ENCODE measurements around the gene GPR137.
A peak's percentile ranks its signal among the peaks of the same experiment; 100 is the strongest.
"Not testable (repeated sequence)": the region's sequence is repeated elsewhere in the genome, so short reads cannot be mapped to it uniquely, and the experiment has no call there.

The GPR137 gene

GRCh38 chr11:64313491-64314145, 28.0 kb downstream of the GPR137 start:
- Histone ChIP-seq H3K9ac (ENCODE audit: low read depth in 1 of 2, low read length in 2 of 2) (peak overlapping the region in 1 of 2 donors; percentile 43), H3K27me3 (ENCODE audit: control insufficient read depth in 1 of 2, insufficient read depth in 2 of 2, low read length in 2 of 2) (no peaks in the 10 kb centered on the region), H3K27ac (ENCODE audit: low read depth, low read length) (peak overlapping the region; percentile 20), H3K4me1 (ENCODE audit: control insufficient read depth in 1 of 2, insufficient read depth in 2 of 2, low read length in 2 of 2) (peaks cover 22 to 37% of the 10 kb centered on the region in 2 donors), H3K36me3 (ENCODE audit: control insufficient read depth in 1 of 2, insufficient read depth in 2 of 2, low read length in 2 of 2) (peaks cover 30 to 41% of the 10 kb centered on the region in 2 donors), H3K4me3 (ENCODE audit: low read depth in 1 of 2, low read length in 2 of 2) (no peak overlapping the region), H3K9me3 (ENCODE audit: control insufficient read depth in 1 of 2, low read length in 2 of 2) (no peaks in the 10 kb centered on the region)

DNA sequence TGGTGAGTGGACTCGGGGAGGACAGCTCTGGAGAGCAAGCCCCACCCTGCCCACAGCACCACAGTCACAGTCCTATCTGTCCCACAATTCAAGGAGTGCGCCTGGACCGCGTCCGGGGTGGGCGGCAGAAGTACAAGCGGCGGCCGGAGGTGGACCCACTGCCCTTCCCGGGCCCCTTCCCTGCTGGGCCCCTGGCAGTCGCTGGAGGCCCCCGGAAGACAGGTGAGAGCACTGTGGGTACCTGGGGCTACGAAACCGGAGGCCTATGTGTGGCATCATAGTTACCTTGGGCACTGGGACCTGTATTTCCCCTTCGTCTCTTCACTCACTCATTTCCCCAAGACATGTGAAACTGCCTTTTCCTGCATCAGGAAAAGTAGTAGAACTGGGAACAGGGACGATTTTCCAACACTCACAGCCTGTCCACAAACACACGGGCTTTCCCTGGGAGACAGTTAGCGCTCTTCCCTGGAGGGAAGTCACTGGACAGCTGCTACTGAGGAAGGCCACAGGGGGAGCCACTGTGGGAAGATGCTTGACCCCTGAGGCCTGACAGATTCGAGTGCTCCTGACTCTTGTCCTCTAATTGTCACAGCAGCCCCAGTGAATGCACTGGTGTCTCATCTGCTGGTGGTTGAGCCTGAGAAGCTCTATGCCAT, 28.6 kb downstream of the GPR137 start:
- Histone ChIP-seq H3K9ac (ENCODE audit: low read depth in 1 of 2, low read length in 2 of 2) (no peak overlapping the region), H3K36me3 (ENCODE audit: control insufficient read depth in 1 of 2, insufficient read depth in 2 of 2, low read length in 2 of 2) (peaks cover 30 to 41% of the 10 kb centered on the region in 2 donors), H3K4me1 (ENCODE audit: control insufficient read depth in 1 of 2, insufficient read depth in 2 of 2, low read length in 2 of 2) (peaks cover 28 to 43% of the 10 kb centered on the region in 2 donors), H3K27ac (ENCODE audit: low read depth, low read length) (peak overlapping the region; percentile 20), H3K4me3 (ENCODE audit: low read depth in 1 of 2, low read length in 2 of 2) (no peak overlapping the region), H3K9me3 (ENCODE audit: control insufficient read depth in 1 of 2, low read length in 2 of 2) (no peaks in the 10 kb centered on the region), H3K27me3 (ENCODE audit: control insufficient read depth in 1 of 2, insufficient read depth in 2 of 2, low read length in 2 of 2) (no peaks in the 10 kb centered on the region)

GRCh38 chr11:64314805-64315561, 29.3 kb downstream of the GPR137 start:
- Histone ChIP-seq H3K9ac (ENCODE audit: low read depth in 1 of 2, low read length in 2 of 2) (no peak overlapping the region), H3K27me3 (ENCODE audit: control insufficient read depth in 1 of 2, insufficient read depth in 2 of 2, low read length in 2 of 2) (no peaks in the 10 kb centered on the region), H3K27ac (ENCODE audit: low read depth, low read length) (no peak overlapping the region), H3K36me3 (ENCODE audit: control insufficient read depth in 1 of 2, insufficient read depth in 2 of 2, low read length in 2 of 2) (peaks cover 30 to 41% of the 10 kb centered on the region in 2 donors), H3K9me3 (ENCODE audit: control insufficient read depth in 1 of 2, low read length in 2 of 2) (no peaks in the 10 kb centered on the region), H3K4me3 (ENCODE audit: low read depth in 1 of 2, low read length in 2 of 2) (no peak overlapping the region), H3K4me1 (ENCODE audit: control insufficient read depth in 1 of 2, insufficient read depth in 2 of 2, low read length in 2 of 2) (peaks cover 32 to 47% of the 10 kb centered on the region in 2 donors)

- peaks cover 31 to 40% of the 10 kb centered on the region in 2 donors for H3K36me3 ChIP-seq (ENCODE audit: control insufficient read depth in 1 of 2, insufficient read depth in 2 of 2, low read length in 2 of 2)
- peaks cover 32 to 51% of the 10 kb centered on the region in 2 donors for H3K4me1 ChIP-seq (ENCODE audit: control insufficient read depth in 1 of 2, insufficient read depth in 2 of 2, low read length in 2 of 2)
- H3K9me3 ChIP-seq (ENCODE audit: control insufficient read depth in 1 of 2, low read length in 2 of 2); H3K4me3 ChIP-seq (ENCODE audit: low read depth in 1 of 2, low read length in 2 of 2); H3K9ac ChIP-seq (ENCODE audit: low read depth in 1 of 2, low read length in 2 of 2); H3K27ac ChIP-seq (ENCODE audit: low read depth, low read length); H3K27me3 ChIP-seq (ENCODE audit: control insufficient read depth in 1 of 2, insufficient read depth in 2 of 2, low read length in 2 of 2): not testable (repeated sequence)
Observed at GRCh38 chr11:64315667-64316526, 30.2 kb downstream of the GPR137 start.

DNA sequence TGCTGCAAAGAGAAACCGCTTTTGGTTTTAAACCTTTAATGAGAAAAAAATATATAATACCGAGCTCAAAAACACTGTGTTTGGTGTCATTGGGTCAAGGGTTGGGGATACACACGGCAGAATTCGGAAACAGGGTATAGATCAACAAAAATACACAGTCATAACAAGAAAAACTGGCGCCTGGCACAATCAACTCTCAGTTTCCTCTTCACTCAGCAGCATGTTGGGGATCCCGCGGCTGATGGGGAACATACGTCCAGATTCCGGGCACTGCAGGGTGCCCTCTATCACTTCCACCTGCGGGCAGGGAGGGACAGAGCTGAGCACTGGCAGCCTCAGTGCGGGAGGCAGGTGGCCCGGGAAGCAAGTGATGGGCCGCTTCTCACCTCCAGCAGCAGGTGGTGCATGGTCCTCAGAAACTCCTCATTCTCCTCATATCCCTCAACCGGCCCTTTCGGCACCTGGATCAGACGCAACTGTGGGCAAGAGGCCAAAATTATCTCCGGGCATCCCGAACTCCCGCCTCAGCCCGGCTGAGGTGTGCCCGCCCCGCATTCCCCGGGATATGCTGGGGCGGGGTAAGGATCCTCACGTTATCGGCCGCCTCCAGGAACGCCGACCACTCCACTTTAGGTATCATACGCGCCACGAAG, 31.1 kb downstream of the GPR137 start:
- H3K9ac ChIP-seq (ENCODE audit: low read depth in 1 of 2, low read length in 2 of 2) = peak overlapping the region; percentile 76 to 79
- H3K27ac ChIP-seq (ENCODE audit: low read depth, low read length) = peak overlapping the region; percentile 98
- H3K4me1 ChIP-seq (ENCODE audit: control insufficient read depth in 1 of 2, insufficient read depth in 2 of 2, low read length in 2 of 2) = peaks cover 38 to 56% of the 10 kb centered on the region in 2 donors
- H3K27me3 ChIP-seq (ENCODE audit: control insufficient read depth in 1 of 2, insufficient read depth in 2 of 2, low read length in 2 of 2) = no peaks in the 10 kb centered on the region
- peaks cover 28 to 37% of the 10 kb centered on the region in 2 donors for H3K36me3 ChIP-seq (ENCODE audit: control insufficient read depth in 1 of 2, insufficient read depth in 2 of 2, low read length in 2 of 2)
- peak overlapping the region; percentile 75 to 87 for H3K4me3 ChIP-seq (ENCODE audit: low read depth in 1 of 2, low read length in 2 of 2)
- no peaks in the 10 kb centered on the region for H3K9me3 ChIP-seq (ENCODE audit: control insufficient read depth in 1 of 2, low read length in 2 of 2)

GRCh38 chr11:64317325-64317960, 31.8 kb downstream of the GPR137 start, which contains the start of gene TRMT112:
TRMT112 (minus strand) TSS chr11:64317559; CDS start chr11:64317526, 33 bp downstream.
- Histone ChIP-seq H3K27ac (ENCODE audit: low read depth, low read length) (peak within 1 kb of the TSS; percentile 98), H3K4me1 (ENCODE audit: control insufficient read depth in 1 of 2, insufficient read depth in 2 of 2, low read length in 2 of 2) (peaks cover 44 to 62% of the 10 kb centered on the region in 2 donors), H3K9ac (ENCODE audit: low read depth in 1 of 2, low read length in 2 of 2) (peak within 1 kb of the TSS; percentile 79 to 95), H3K27me3 (ENCODE audit: control insufficient read depth in 1 of 2, insufficient read depth in 2 of 2, low read length in 2 of 2) (no peaks in the 10 kb centered on the region), H3K36me3 (ENCODE audit: control insufficient read depth in 1 of 2, insufficient read depth in 2 of 2, low read length in 2 of 2) (peaks cover 25 to 34% of the 10 kb centered on the region in 2 donors), H3K9me3 (ENCODE audit: control insufficient read depth in 1 of 2, low read length in 2 of 2) (no peaks in the 10 kb centered on the region), H3K4me3 (ENCODE audit: low read depth in 1 of 2, low read length in 2 of 2) (peak within 1 kb of the TSS; percentile 75 to 87)

- Histone ChIP-seq H3K4me1 (ENCODE audit: control insufficient read depth in 1 of 2, insufficient read depth in 2 of 2, low read length in 2 of 2) (peaks cover 37 to 56% of the 10 kb centered on the region in 2 donors), H3K36me3 (ENCODE audit: control insufficient read depth in 1 of 2, insufficient read depth in 2 of 2, low read length in 2 of 2) (peaks cover 21 to 34% of the 10 kb centered on the region in 2 donors), H3K9ac (ENCODE audit: low read depth in 1 of 2, low read length in 2 of 2) (peak within 1 kb of the TSS; percentile 79 to 95)
Observed at GRCh38 chr11:64317961-64318765, 32.5 kb downstream of the GPR137 start, which contains the start of gene PRDX5. PRDX5 (plus strand) TSS chr11:64318121; CDS start chr11:64318216, 95 bp downstream.

More at GRCh38 chr11:64317961-64318765, 32.5 kb downstream of the GPR137 start, which contains the start of gene PRDX5:
- Histone ChIP-seq H3K27ac (ENCODE audit: low read depth, low read length) (peak within 1 kb of the TSS; percentile 98), H3K27me3 (ENCODE audit: control insufficient read depth in 1 of 2, insufficient read depth in 2 of 2, low read length in 2 of 2) (no peaks in the 10 kb centered on the region), H3K9me3 (ENCODE audit: control insufficient read depth in 1 of 2, low read length in 2 of 2) (no peaks in the 10 kb centered on the region), H3K4me3 (ENCODE audit: low read depth in 1 of 2, low read length in 2 of 2) (peak within 1 kb of the TSS; percentile 75 to 87)
